ENCODE measurements around the gene ARHGAP15.

Gene ARHGAP15

GRCh38 chr2:143157418-143157817, 28.2 kb downstream of the ARHGAP15 start:
- H3K9me3 ChIP-seq (ENCODE audit: control insufficient read depth, insufficient read depth, low read length): no peaks in the 10 kb centered on the region
- H3K36me3 ChIP-seq (ENCODE audit: control insufficient read depth, low read length): peaks cover 30% of the 10 kb centered on the region
- H4K20me1 ChIP-seq (ENCODE audit: control insufficient read depth, insufficient read depth, low read depth, low read length): no peaks in the 10 kb centered on the region
- TF ChIP-seq CTCF (IDR thresholded peaks at IDR 0.05; ENCODE audit: low read depth, low read length, poor library complexity, severe bottlenecking): no peak
- TF ChIP-seq EZH2phosphoT487 (IDR thresholded peaks at IDR 0.05; ENCODE audit: borderline replicate concordance, low read length): no peak
- peaks cover 62% of the 10 kb centered on the region for H3K79me2 ChIP-seq (ENCODE audit: control insufficient read depth, low read length)
- peaks cover 90% of the 10 kb centered on the region for H3K4me1 ChIP-seq (ENCODE audit: control insufficient read depth, low read length)
- no peaks in the 10 kb centered on the region for H3K27me3 ChIP-seq (ENCODE audit: control insufficient read depth, low read length)
- no peaks in the 10 kb centered on the region for H3K9me2 ChIP-seq (replicated peaks; ENCODE audit: control insufficient read depth, low read length)
- peaks cover 11% of the 10 kb centered on the region for H3F3A ChIP-seq (ENCODE audit: control insufficient read depth, insufficient read depth)
- no peak overlapping the region for H3K4me3 ChIP-seq (ENCODE audit: low read length)
- peak overlapping the region; percentile 63 for H3K4me2 ChIP-seq (ENCODE audit: low read length)
- H3K27ac ChIP-seq (ENCODE audit: low read depth, low read length): no peak overlapping the region

- no peak for TF ChIP-seq EZH2phosphoT487 (IDR thresholded peaks at IDR 0.05; ENCODE audit: borderline replicate concordance, low read length)
- peak overlapping the region; percentile 63 for H3K4me2 ChIP-seq (ENCODE audit: low read length)
- H3K36me3 ChIP-seq (ENCODE audit: control insufficient read depth, low read length): peaks cover 30% of the 10 kb centered on the region
- H3K79me2 ChIP-seq (ENCODE audit: control insufficient read depth, low read length): peaks cover 57% of the 10 kb centered on the region
- no peaks in the 10 kb centered on the region for H4K20me1 ChIP-seq (ENCODE audit: control insufficient read depth, insufficient read depth, low read depth, low read length)
- peak overlapping the region; percentile 12 for H3K27ac ChIP-seq (ENCODE audit: low read depth, low read length)
- peak overlapping the region; percentile 51 for H3K4me3 ChIP-seq (ENCODE audit: low read length)
- H3F3A ChIP-seq (ENCODE audit: control insufficient read depth, insufficient read depth): peaks cover 4% of the 10 kb centered on the region
- no peaks in the 10 kb centered on the region for H3K9me2 ChIP-seq (replicated peaks; ENCODE audit: control insufficient read depth, low read length)
- no peaks in the 10 kb centered on the region for H3K9me3 ChIP-seq (ENCODE audit: control insufficient read depth, insufficient read depth, low read length)
- H3K27me3 ChIP-seq (ENCODE audit: control insufficient read depth, low read length): no peaks in the 10 kb centered on the region
- peaks cover 84% of the 10 kb centered on the region for H3K4me1 ChIP-seq (ENCODE audit: control insufficient read depth, low read length)
Measured at GRCh38 chr2:143158098-143158497, 28.9 kb downstream of the ARHGAP15 start.

- TF ChIP-seq EZH2phosphoT487 (IDR thresholded peaks at IDR 0.05; ENCODE audit: borderline replicate concordance, low read length) (no peak), CTCF (IDR thresholded peaks at IDR 0.05; ENCODE audit: low read depth, low read length, poor library complexity, severe bottlenecking) (no peak)
- no peaks in the 10 kb centered on the region for H3K9me2 ChIP-seq (replicated peaks; ENCODE audit: control insufficient read depth, low read length)
- H3K4me3 ChIP-seq (ENCODE audit: low read length): peak overlapping the region; percentile 51
- peaks cover 30% of the 10 kb centered on the region for H3K36me3 ChIP-seq (ENCODE audit: control insufficient read depth, low read length)
- peak overlapping the region; percentile 12 for H3K27ac ChIP-seq (ENCODE audit: low read depth, low read length)
- H3F3A ChIP-seq (ENCODE audit: control insufficient read depth, insufficient read depth): no peaks in the 10 kb centered on the region
- H4K20me1 ChIP-seq (ENCODE audit: control insufficient read depth, insufficient read depth, low read depth, low read length): no peaks in the 10 kb centered on the region
- H3K27me3 ChIP-seq (ENCODE audit: control insufficient read depth, low read length): no peaks in the 10 kb centered on the region
- peaks cover 79% of the 10 kb centered on the region for H3K4me1 ChIP-seq (ENCODE audit: control insufficient read depth, low read length)
- H3K9me3 ChIP-seq (ENCODE audit: control insufficient read depth, insufficient read depth, low read length): no peaks in the 10 kb centered on the region
- H3K79me2 ChIP-seq (ENCODE audit: control insufficient read depth, low read length): peaks cover 57% of the 10 kb centered on the region
- H3K4me2 ChIP-seq (ENCODE audit: low read length): peak overlapping the region; percentile 63
Measured at GRCh38 chr2:143158551-143159485, 29.6 kb downstream of the ARHGAP15 start.

- H3K4me2 ChIP-seq (ENCODE audit: low read length): peak overlapping the region; percentile 63
- H3K4me3 ChIP-seq (ENCODE audit: low read length): peak overlapping the region; percentile 51
- no peaks in the 10 kb centered on the region for H3K27me3 ChIP-seq (ENCODE audit: control insufficient read depth, low read length)
- H3K79me2 ChIP-seq (ENCODE audit: control insufficient read depth, low read length): peaks cover 50% of the 10 kb centered on the region
- H4K20me1 ChIP-seq (ENCODE audit: control insufficient read depth, insufficient read depth, low read depth, low read length): no peaks in the 10 kb centered on the region
- H3F3A ChIP-seq (ENCODE audit: control insufficient read depth, insufficient read depth): no peaks in the 10 kb centered on the region
- 0 out of 2 replicates have a peak overlapping the region, but pooled peaks have one; percentile 12 for H3K27ac ChIP-seq (ENCODE audit: low read depth, low read length)
- no peaks in the 10 kb centered on the region for H3K9me3 ChIP-seq (ENCODE audit: control insufficient read depth, insufficient read depth, low read length)
- peaks cover 72% of the 10 kb centered on the region for H3K4me1 ChIP-seq (ENCODE audit: control insufficient read depth, low read length)
- no peaks in the 10 kb centered on the region for H3K9me2 ChIP-seq (replicated peaks; ENCODE audit: control insufficient read depth, low read length)
- H3K36me3 ChIP-seq (ENCODE audit: control insufficient read depth, low read length): peaks cover 30% of the 10 kb centered on the region
- TF ChIP-seq EZH2phosphoT487 (IDR thresholded peaks at IDR 0.05; ENCODE audit: borderline replicate concordance, low read length) (no peak), CTCF (IDR thresholded peaks at IDR 0.05; ENCODE audit: low read depth, low read length, poor library complexity, severe bottlenecking) (no peak)
Measured at GRCh38 chr2:143159486-143159840, 30.2 kb downstream of the ARHGAP15 start.
